ENCODE results near the gene ZC3H11A. TPM values are rescaled to one million over a fixed set of nuclear protein-coding genes. Genes with fewer than 3 reads are reported as not detected.

Gene ZC3H11A
- total RNA-seq, 1 experiment from 2014 or later: 75.2 TPM

- TF ChIP-seq NR2C2 (CRISPR knock-in tag; IDR thresholded peaks at IDR 0.05): 0 out of 2 replicates have a peak, but pooled peaks have one; percentile 25
- TF ChIP-seq PRDM15 (CRISPR knock-in tag; IDR thresholded peaks at IDR 0.05): 0 out of 2 replicates have a peak, but pooled peaks have one; percentile 45
- TF ChIP-seq CBFB (CRISPR knock-in tag; IDR thresholded peaks at IDR 0.05; ENCODE audit: low read depth): no peak
- TF ChIP-seq ZBTB21 (CRISPR knock-in tag; IDR thresholded peaks at IDR 0.05; ENCODE audit: borderline replicate concordance): no peak
- no peak for TF ChIP-seq NFE2L1 (CRISPR knock-in tag; IDR thresholded peaks at IDR 0.05)
- TF ChIP-seq KAT7 (CRISPR knock-in tag; IDR thresholded peaks at IDR 0.05; ENCODE audit: borderline replicate concordance): no peak
These were observed at the start of gene ZC3H11A, which contains the start of gene ZBED6 (continued) for GRCh38 chr1:203795441-203796235.

GRCh38 chr1:203746281-203746680 lies 49.1 kb upstream of the ZC3H11A start:
- POLR2A ChIA-PET: no interaction called here
- H3K9me3 Mint-ChIP-seq: no peaks in the 10 kb centered on the region
- no peak overlapping the region for H3K27ac Mint-ChIP-seq
- H3K36me3 Mint-ChIP-seq: no peaks in the 10 kb centered on the region
- DNase-seq (ENCODE audit: low spot score): no peak
- no peak overlapping the region for H3K4me3 Mint-ChIP-seq
- TF ChIP-seq CBFB (CRISPR knock-in tag; IDR thresholded peaks at IDR 0.05; ENCODE audit: low read depth) (no peak), ARID4B (CRISPR knock-in tag; IDR thresholded peaks at IDR 0.05; ENCODE audit: borderline replicate concordance) (no peak), RORB (CRISPR knock-in tag; IDR thresholded peaks at IDR 0.05) (no peak), CREM (CRISPR knock-in tag; IDR thresholded peaks at IDR 0.05) (no peak), FOXK1 (CRISPR knock-in tag; IDR thresholded peaks at IDR 0.05) (no peak), PRRX2 (CRISPR knock-in tag; IDR thresholded peaks at IDR 0.05) (no peak), E2F5 (CRISPR knock-in tag; IDR thresholded peaks at IDR 0.05) (no peak), MYBL2 (CRISPR knock-in tag; IDR thresholded peaks at IDR 0.05) (no peak), ATF2 (CRISPR knock-in tag; IDR thresholded peaks at IDR 0.05; ENCODE audit: borderline replicate concordance, low read depth) (no peak), ZBTB21 (CRISPR knock-in tag; IDR thresholded peaks at IDR 0.05; ENCODE audit: borderline replicate concordance) (no peak), FOXP1 (CRISPR knock-in tag; IDR thresholded peaks at IDR 0.05; ENCODE audit: borderline replicate concordance) (no peak), GRHL2 (CRISPR knock-in tag; IDR thresholded peaks at IDR 0.05; ENCODE audit: insufficient replicate concordance, severe bottlenecking) (no peak), ZNF263 (CRISPR knock-in tag; IDR thresholded peaks at IDR 0.05; ENCODE audit: low read depth) (no peak)
- no peak for ATAC-seq
- H3K4me1 Mint-ChIP-seq: peaks cover 27% of the 10 kb centered on the region
- CTCF ChIA-PET: interaction anchor here (0.6 kb wide), 1 partner anchor 14 kb away, joined by 3 read pairs; no protein-coding TSS in a partner anchor
- H3K27me3 Mint-ChIP-seq (ENCODE audit: low read depth): no peaks in the 10 kb centered on the region

Measured in WTC11 (cell line).